Chondrocyte (in vitro differentiated cells): ENCODE results near the gene TRIM2. TPM values are rescaled to one million over a fixed set of nuclear protein-coding genes. Genes with fewer than 3 reads are reported as not detected.

ENCODE experiments used
- DNase-seq: peaks from one replicate; pipeline ENCODE4 v3.0.0; 2021; ENCODE audit warnings: mixed read lengths, low spot score
- H3K27ac Mint-ChIP-seq: one replicate; pipeline ENCODE4 v1.8.0; 2021; ENCODE audit warnings: mild to moderate bottlenecking, moderate library complexity, mixed read lengths; ENCODE audit not compliant: unreplicated experiment
- H3K27me3 Mint-ChIP-seq: 2 replicates; pipeline ENCODE4 v1.8.0; 2021; ENCODE audit warnings: low read depth, mixed read lengths
- H3K36me3 Mint-ChIP-seq: 2 replicates; pipeline ENCODE4 v1.8.0; 2021; ENCODE audit warnings: low read depth, mixed read lengths
- H3K4me1 Mint-ChIP-seq: 2 replicates; pipeline ENCODE4 v1.8.0; 2021; ENCODE audit warnings: low read depth, mild to moderate bottlenecking, mixed read lengths
- H3K4me3 Mint-ChIP-seq: one replicate; pipeline ENCODE4 v1.8.0; 2021; ENCODE audit warnings: mild to moderate bottlenecking, moderate library complexity, mixed read lengths; ENCODE audit not compliant: unreplicated experiment
- H3K9me3 Mint-ChIP-seq: 2 replicates; pipeline ENCODE4 v1.8.0; 2021; ENCODE audit warnings: low read depth, mixed read lengths
- total RNA-seq: library from RNA; stranded (reverse); gene quantifications from 3 replicates; pipeline ENCODE4 v1.2.1, GENCODE V29; 2021
- TF ChIP-seq, protein P1 (sequence below): fragments of 200-600 bp; sonication (generic); IDR thresholded peaks from 2 replicates; pipeline ENCODE4 v1.5.0; 2021; ENCODE audit warnings: antibody characterized with exemption, mild to moderate bottlenecking, moderate library complexity

TRIM2 gene
- total RNA-seq, 1 donor from 2014 or later = 18.2 TPM

- peaks cover 9% of the 10 kb centered on the region for H3K4me1 Mint-ChIP-seq
- TF ChIP-seq, protein P1, sequence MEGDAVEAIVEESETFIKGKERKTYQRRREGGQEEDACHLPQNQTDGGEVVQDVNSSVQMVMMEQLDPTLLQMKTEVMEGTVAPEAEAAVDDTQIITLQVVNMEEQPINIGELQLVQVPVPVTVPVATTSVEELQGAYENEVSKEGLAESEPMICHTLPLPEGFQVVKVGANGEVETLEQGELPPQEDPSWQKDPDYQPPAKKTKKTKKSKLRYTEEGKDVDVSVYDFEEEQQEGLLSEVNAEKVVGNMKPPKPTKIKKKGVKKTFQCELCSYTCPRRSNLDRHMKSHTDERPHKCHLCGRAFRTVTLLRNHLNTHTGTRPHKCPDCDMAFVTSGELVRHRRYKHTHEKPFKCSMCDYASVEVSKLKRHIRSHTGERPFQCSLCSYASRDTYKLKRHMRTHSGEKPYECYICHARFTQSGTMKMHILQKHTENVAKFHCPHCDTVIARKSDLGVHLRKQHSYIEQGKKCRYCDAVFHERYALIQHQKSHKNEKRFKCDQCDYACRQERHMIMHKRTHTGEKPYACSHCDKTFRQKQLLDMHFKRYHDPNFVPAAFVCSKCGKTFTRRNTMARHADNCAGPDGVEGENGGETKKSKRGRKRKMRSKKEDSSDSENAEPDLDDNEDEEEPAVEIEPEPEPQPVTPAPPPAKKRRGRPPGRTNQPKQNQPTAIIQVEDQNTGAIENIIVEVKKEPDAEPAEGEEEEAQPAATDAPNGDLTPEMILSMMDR = no peak
Measured at GRCh38 chr4:153204728-153205648, 745 bp downstream of the TRIM2 start.

DNA sequence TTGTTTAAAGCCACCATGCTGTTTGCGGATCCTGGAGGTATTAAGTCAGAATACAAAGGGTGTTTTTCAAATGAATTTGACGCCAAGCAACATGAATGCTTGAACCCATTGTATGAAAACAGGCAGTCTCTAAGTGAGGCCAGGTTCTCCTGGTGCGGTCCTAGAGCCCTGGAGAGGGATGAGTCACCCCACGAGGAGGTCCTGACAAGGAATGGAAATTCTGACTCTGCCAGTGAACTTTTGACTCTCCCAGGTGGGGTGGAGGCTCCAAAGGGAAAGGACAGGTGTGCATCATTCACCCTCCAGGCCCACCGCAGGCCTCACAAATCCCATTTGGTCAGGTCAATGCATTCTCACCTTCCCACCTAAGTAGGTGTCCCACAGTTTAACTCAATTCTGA, 1.5 kb downstream of the TRIM2 start:
- Mint-ChIP-seq H3K36me3 (no peaks in the 10 kb centered on the region), H3K9me3 (no peaks in the 10 kb centered on the region), H3K27me3 (no peaks in the 10 kb centered on the region), H3K27ac (no peak overlapping the region), H3K4me1 (peaks cover 9% of the 10 kb centered on the region), H3K4me3 (no peak overlapping the region)
- TF ChIP-seq, protein P1 = no peak
- DNase-seq = no peak

More at GRCh38 chr4:153204728-153205648, 745 bp downstream of the TRIM2 start:
- peak overlapping the region; percentile 49 for H3K27ac Mint-ChIP-seq
- H3K27me3 Mint-ChIP-seq = no peaks in the 10 kb centered on the region
- DNase-seq = no peak
- H3K36me3 Mint-ChIP-seq = no peaks in the 10 kb centered on the region
- H3K4me3 Mint-ChIP-seq = peak overlapping the region; percentile 41
- no peaks in the 10 kb centered on the region for H3K9me3 Mint-ChIP-seq

DNA sequence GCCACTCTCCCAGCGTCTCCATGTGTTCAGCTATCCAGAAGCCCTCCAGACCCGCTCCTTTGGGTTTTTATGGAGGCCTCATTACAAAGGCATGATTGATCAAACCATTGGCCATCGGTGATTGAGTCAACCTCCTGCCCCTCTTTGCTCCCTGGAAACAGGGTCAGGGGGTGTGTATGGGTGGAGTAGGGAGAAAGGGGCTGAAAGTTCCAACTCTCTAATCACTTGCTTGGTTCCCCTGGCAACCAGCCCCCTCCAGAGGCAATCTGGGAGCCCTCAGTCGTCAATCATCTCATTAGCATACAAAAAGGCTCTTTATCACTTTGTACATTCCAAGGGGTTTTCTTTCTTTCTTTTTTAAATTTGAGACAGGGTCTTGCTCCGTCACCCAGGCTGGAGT, 2.3 kb downstream of the TRIM2 start:
- Mint-ChIP-seq H3K27me3 (no peaks in the 10 kb centered on the region), H3K36me3 (no peaks in the 10 kb centered on the region), H3K9me3 (no peaks in the 10 kb centered on the region), H3K4me3 (no peak overlapping the region), H3K27ac (no peak overlapping the region), H3K4me1 (peaks cover 9% of the 10 kb centered on the region)
- TF ChIP-seq, protein P1 = no peak
- no peak for DNase-seq

DNA sequence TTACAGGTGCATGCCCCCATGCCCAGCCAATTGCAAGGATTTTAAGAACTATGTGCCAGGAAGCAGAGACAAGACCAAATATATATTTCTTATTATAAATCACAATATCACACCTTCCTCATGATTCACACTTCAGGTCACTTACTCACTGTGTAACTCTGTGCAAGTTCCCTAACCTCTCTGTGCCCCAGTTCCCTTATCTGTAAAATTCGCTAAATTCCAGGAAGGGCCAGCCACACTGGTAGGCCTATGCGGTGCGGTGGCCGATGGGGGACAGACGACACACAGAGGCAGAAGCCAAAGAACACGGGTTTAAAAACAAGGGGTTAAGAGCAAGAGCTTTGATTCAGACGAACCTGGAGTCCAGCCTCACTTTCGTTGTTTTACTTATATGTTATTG, 2.8 kb downstream of the TRIM2 start:
- H3K27ac Mint-ChIP-seq = no peak overlapping the region
- DNase-seq = no peak
- no peaks in the 10 kb centered on the region for H3K27me3 Mint-ChIP-seq
- H3K4me3 Mint-ChIP-seq = no peak overlapping the region
- H3K4me1 Mint-ChIP-seq = peaks cover 9% of the 10 kb centered on the region
- H3K36me3 Mint-ChIP-seq = no peaks in the 10 kb centered on the region
- TF ChIP-seq, protein P1 = no peak
- H3K9me3 Mint-ChIP-seq = peaks cover 3% of the 10 kb centered on the region

DNA sequence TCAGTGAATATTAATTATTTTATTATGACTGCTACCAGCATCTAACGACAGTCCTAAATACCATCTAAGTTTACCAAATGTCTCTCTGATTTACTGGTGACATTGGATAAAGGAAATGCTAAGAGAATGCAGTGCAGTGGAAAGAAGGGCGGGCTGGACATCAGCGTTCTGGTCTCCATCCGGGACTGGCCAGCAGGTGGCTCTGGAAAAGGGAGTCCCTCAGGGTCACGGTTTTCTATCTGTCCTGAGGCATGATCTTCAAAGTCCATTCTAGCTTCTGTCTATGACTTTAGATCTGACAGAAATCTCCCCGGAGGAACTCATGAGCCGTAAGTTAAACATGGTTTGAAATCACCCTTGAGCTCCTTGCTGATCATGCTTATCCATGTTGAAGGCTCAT, 3.3 kb downstream of the TRIM2 start:
- Mint-ChIP-seq H3K4me3 (no peak overlapping the region), H3K36me3 (no peaks in the 10 kb centered on the region), H3K27me3 (no peaks in the 10 kb centered on the region), H3K4me1 (peaks cover 9% of the 10 kb centered on the region), H3K9me3 (peaks cover 3% of the 10 kb centered on the region), H3K27ac (no peak overlapping the region)
- TF ChIP-seq, protein P1 = peak; percentile 74
- no peak for DNase-seq
